Breast epithelium (tissue), 4 donors: ENCODE data around the gene WWP2. TPM values are rescaled to one million over a fixed set of nuclear protein-coding genes. Genes with fewer than 3 reads are reported as not detected.

Source experiments
- DNase-seq, 2 donors: peaks; one replicate each; pipeline ENCODE4 v3.0.0-alpha.2; 2019; ENCODE audit warnings: low spot score in 2 of 2
- H3K27ac ChIP-seq, 2 donors: fragments of 200-600 bp; sonication (generic) in 1 of 2; one replicate each; pipeline ENCODE4 v1.5.1; 2016 to 2019; ENCODE audit warnings: mild to moderate bottlenecking in 1 of 2
- H3K27me3 ChIP-seq, 2 donors: fragments of 200-600 bp; sonication (generic) in 1 of 2; one replicate each; pipeline versions ENCODE4 v1.5.1 to v1.6.0; 2017 to 2019; ENCODE audit warnings: control low read depth in 1 of 2, mild to moderate bottlenecking in 1 of 2
- H3K36me3 ChIP-seq: fragments of 200-600 bp; one replicate; pipeline ENCODE4 v1.5.1; 2019
- H3K4me1 ChIP-seq, 2 donors: fragments of 200-600 bp; sonication (generic); one replicate each; pipeline ENCODE4 v1.5.1; 2016 to 2019; ENCODE audit warnings: control low read depth in 1 of 2
- H3K4me3 ChIP-seq, 3 donors: fragments of 200-600 bp; sonication (generic); 1 replicate in 2 of 3; 2 replicates in 1 of 3; pipeline ENCODE4 v1.5.1; 2016 to 2019; ENCODE audit warnings: mild to moderate bottlenecking in 3 of 3, moderate library complexity in 2 of 3
- H3K9me3 ChIP-seq, 2 donors: fragments of 200-600 bp; sonication (generic) in 1 of 2; one replicate each; pipeline ENCODE4 v1.5.1; 2016 to 2019; ENCODE audit warnings: control low read depth in 1 of 2
- POLR2A ChIP-seq: fragments of 450-650 bp; IDR thresholded peaks from one replicate; pipeline ENCODE4 v1.6.1; 2016; ENCODE audit warnings: antibody characterized with exemption, mild to moderate bottlenecking, moderate library complexity
- POLR2AphosphoS5 ChIP-seq, 3 donors: sonication (generic); formaldehyde crosslinking; IDR thresholded peaks; one replicate each; pipeline ENCODE4 v1.6.1; 2017; ENCODE audit warnings: antibody characterized with exemption in 3 of 3
- intact Hi-C: fragments of 100-400 bp; cut with DNase I; formaldehyde crosslinking; loops from one replicate; pipeline ENCODE4 v1.15.1; 2023; ENCODE audit warnings: low total_unique reads
- total RNA-seq, 3 donors: library from RNA; depleted of rRNA; stranded (reverse); fragments of >200 nt; gene quantifications; one replicate each; pipeline ENCODE4 v1.1.0, GENCODE V29; 2016
- TF ChIP-seq, protein P1 (sequence below), 3 donors: fragments of 450-650 bp; IDR thresholded peaks; one replicate each; pipeline ENCODE4 v1.5.1; 2016 to 2017; ENCODE audit warnings: antibody characterized with exemption in 3 of 3, mild to moderate bottlenecking in 3 of 3, moderate library complexity in 3 of 3

Gene WWP2
- total RNA-seq, 3 donors from 2014 or later = 34.1 to 46.5 (median 34.7) TPM

DNA sequence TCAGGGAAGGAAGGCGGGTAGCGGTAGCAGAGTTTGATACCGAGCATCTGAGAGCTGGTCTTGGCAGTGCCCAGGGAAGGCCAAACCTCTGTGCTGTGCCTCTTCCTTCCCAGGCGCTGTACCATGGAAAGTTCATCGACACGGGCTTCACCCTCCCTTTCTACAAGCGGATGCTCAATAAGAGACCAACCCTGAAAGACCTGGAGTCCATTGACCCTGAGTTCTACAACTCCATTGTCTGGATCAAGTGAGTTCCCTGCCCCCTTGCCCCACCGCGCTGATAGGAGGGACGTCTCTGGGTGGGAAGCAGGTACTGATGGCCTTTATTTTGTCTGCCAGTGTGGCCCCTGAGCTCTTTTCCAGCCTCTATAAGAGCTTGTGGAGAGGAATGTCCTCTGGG, 173.6 kb downstream of the WWP2 start:
- no peaks in the 10 kb centered on the region for H3K9me3 ChIP-seq
- H3K36me3 ChIP-seq = peaks cover 19% of the 10 kb centered on the region
- no peak overlapping the region for H3K4me3 ChIP-seq
- no peaks in the 10 kb centered on the region for H3K27me3 ChIP-seq
- intact Hi-C loops = loop anchor here (10.0 kb wide), 1 partner anchor 151 kb away; no protein-coding TSS in a partner anchor
- TF ChIP-seq POLR2AphosphoS5 (IDR thresholded peaks at IDR 0.05) = no peak
- no peak for TF ChIP-seq POLR2A
- TF ChIP-seq, protein P1, sequence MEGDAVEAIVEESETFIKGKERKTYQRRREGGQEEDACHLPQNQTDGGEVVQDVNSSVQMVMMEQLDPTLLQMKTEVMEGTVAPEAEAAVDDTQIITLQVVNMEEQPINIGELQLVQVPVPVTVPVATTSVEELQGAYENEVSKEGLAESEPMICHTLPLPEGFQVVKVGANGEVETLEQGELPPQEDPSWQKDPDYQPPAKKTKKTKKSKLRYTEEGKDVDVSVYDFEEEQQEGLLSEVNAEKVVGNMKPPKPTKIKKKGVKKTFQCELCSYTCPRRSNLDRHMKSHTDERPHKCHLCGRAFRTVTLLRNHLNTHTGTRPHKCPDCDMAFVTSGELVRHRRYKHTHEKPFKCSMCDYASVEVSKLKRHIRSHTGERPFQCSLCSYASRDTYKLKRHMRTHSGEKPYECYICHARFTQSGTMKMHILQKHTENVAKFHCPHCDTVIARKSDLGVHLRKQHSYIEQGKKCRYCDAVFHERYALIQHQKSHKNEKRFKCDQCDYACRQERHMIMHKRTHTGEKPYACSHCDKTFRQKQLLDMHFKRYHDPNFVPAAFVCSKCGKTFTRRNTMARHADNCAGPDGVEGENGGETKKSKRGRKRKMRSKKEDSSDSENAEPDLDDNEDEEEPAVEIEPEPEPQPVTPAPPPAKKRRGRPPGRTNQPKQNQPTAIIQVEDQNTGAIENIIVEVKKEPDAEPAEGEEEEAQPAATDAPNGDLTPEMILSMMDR (IDR thresholded peaks at IDR 0.05) = no peak
- no peak for DNase-seq
- no peak overlapping the region for H3K27ac ChIP-seq
- H3K4me1 ChIP-seq = no peaks in the 10 kb centered on the region

DNA sequence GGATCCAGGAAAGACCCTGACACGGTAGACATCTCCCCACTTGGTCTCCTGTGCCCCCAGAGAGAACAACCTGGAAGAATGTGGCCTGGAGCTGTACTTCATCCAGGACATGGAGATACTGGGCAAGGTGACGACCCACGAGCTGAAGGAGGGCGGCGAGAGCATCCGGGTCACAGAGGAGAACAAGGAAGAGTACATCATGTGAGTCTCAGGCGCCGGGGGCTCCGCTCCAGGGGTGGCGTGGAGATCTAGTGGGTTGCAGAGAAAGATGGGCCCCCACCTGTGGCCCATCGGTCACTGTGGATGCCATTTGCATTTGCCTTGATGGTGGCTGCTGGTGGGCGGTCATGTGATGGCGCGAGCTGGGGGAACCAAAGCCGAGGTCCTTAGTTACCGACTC, 174.1 kb downstream of the WWP2 start:
- Histone ChIP-seq H3K27me3 (no peaks in the 10 kb centered on the region), H3K4me3 (no peak overlapping the region), H3K9me3 (no peaks in the 10 kb centered on the region), H3K36me3 (peaks cover 19% of the 10 kb centered on the region), H3K27ac (no peak overlapping the region), H3K4me1 (no peaks in the 10 kb centered on the region)
- DNase-seq = no peak
- intact Hi-C loops = loop anchor here (10.0 kb wide), 1 partner anchor 151 kb away; no protein-coding TSS in a partner anchor
- TF ChIP-seq POLR2A (no peak), POLR2AphosphoS5 (IDR thresholded peaks at IDR 0.05) (no peak)
- TF ChIP-seq, protein P1 (IDR thresholded peaks at IDR 0.05) = no peak

DNA sequence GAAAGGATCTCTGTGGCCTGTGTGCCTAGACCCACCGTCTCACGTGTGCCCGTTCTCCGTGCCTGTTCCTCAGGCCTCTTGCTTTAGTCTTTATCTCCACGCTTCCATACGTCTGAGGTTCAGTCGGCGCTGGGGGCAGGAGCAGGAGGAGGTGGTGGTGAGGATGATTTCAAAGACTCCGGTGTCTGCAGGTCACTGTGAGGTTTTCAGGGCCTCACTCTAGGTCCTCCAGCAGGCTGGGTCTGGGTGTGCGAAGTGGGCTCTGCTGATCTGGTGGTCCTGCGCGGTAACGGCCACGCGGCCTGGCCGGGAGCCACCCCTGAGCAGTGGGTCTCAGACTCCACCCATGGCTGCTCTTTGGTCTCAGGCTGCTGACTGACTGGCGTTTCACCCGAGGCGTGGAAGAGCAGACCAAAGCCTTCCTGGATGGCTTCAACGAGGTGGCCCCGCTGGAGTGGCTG, 174.6 kb downstream of the WWP2 start:
- Histone ChIP-seq H3K4me1 (no peaks in the 10 kb centered on the region), H3K36me3 (peaks cover 15% of the 10 kb centered on the region)
- DNase-seq = no peak

DNA sequence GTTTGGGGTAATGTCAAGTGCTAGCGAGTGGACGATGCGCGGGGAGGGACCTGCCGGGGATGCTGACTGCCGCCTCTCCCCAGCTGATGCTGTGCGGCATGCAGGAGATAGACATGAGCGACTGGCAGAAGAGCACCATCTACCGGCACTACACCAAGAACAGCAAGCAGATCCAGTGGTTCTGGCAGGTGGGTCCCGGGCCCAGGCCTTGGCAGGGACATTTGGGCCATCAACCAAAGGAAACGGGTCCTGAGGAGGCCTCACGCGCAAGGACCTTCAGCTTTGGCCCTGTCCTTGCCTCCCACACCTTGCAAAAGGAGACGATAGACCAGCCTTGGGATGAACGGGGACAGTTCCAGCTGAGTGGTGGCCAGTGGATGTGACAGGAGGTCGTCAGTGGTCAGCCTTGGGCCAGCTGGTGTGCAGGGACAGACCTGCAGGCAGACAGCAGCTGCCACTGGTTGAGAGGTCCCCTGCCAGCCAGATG, 175.4 kb downstream of the WWP2 start:
- TF ChIP-seq POLR2A (no peak), POLR2AphosphoS5 (IDR thresholded peaks at IDR 0.05) (no peak)
- TF ChIP-seq, protein P1 (IDR thresholded peaks at IDR 0.05) = no peak
- H3K9me3 ChIP-seq = no peaks in the 10 kb centered on the region
- no peak overlapping the region for H3K4me3 ChIP-seq
- intact Hi-C loops = loop anchor here (10.0 kb wide), 1 partner anchor 153 kb away; no protein-coding TSS in a partner anchor
- H3K36me3 ChIP-seq = peaks cover 15% of the 10 kb centered on the region
- no peaks in the 10 kb centered on the region for H3K27me3 ChIP-seq
- no peaks in the 10 kb centered on the region for H3K4me1 ChIP-seq
- H3K27ac ChIP-seq = no peak overlapping the region
- DNase-seq = no peak

More for the DNA sequence above, 174.6 kb downstream of the WWP2 start:
- H3K4me3 ChIP-seq = no peak overlapping the region
- TF ChIP-seq, protein P1 (IDR thresholded peaks at IDR 0.05) = no peak
- TF ChIP-seq POLR2A = no peak
- no peak for TF ChIP-seq POLR2AphosphoS5 (IDR thresholded peaks at IDR 0.05)
- intact Hi-C loops = loop anchor here (10.0 kb wide), 1 partner anchor 152 kb away; no protein-coding TSS in a partner anchor
- no peaks in the 10 kb centered on the region for H3K27me3 ChIP-seq
- H3K9me3 ChIP-seq = no peaks in the 10 kb centered on the region
- no peak overlapping the region for H3K27ac ChIP-seq

DNA sequence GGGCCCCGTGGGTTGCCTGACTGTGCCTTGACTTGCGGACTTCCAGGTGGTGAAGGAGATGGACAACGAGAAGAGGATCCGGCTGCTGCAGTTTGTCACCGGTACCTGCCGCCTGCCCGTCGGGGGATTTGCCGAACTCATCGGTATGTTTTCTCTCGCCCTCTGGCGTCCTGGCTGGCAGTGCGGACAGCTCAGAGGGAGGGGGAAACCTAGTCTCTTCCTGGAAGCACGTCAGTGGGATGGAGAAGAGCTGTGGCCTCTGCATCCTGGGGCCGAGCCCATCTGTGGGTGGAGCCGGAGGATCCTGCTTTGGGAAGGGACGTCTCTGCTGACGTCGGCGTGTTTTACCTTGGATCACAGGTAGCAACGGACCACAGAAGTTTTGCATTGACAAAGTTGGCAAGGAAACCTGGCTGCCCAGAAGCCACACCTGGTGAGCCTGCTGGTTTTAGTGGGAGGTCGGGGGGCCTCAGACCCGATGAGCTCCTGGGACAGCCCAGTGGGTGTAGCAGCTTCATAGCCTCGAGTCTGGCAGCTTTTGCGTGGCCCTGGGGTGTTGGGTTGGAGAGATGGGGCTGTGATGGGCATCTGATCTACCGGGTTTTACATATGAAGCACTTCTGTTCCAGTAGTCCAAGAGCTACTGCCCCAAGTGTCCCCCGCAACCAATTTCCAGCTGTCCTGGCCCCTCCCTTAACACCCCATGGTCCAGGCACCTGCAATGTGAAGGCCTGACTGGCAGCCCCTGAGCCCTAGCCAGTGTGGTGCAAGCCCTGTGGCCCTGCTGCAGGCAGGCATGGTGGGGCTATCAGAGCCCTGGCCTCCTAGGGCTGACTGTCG, 177.1 kb downstream of the WWP2 start:
- no peaks in the 10 kb centered on the region for H3K9me3 ChIP-seq
- peaks cover 15% of the 10 kb centered on the region for H3K36me3 ChIP-seq
- H3K27ac ChIP-seq = no peak overlapping the region
- TF ChIP-seq, protein P1 (IDR thresholded peaks at IDR 0.05) = no peak
- TF ChIP-seq POLR2AphosphoS5 (IDR thresholded peaks at IDR 0.05) (no peak), POLR2A (no peak)
- no peak overlapping the region for H3K4me3 ChIP-seq
- H3K27me3 ChIP-seq = no peaks in the 10 kb centered on the region
- intact Hi-C loops = loop anchor here (10.0 kb wide), 1 partner anchor 154 kb away; no protein-coding TSS in a partner anchor
- H3K4me1 ChIP-seq = no peaks in the 10 kb centered on the region
- no peak for DNase-seq
